ENCODE data around the gene VCPKMT.
A peak's percentile ranks its signal among the peaks of the same experiment; 100 is the strongest.

Gene VCPKMT

DNA sequence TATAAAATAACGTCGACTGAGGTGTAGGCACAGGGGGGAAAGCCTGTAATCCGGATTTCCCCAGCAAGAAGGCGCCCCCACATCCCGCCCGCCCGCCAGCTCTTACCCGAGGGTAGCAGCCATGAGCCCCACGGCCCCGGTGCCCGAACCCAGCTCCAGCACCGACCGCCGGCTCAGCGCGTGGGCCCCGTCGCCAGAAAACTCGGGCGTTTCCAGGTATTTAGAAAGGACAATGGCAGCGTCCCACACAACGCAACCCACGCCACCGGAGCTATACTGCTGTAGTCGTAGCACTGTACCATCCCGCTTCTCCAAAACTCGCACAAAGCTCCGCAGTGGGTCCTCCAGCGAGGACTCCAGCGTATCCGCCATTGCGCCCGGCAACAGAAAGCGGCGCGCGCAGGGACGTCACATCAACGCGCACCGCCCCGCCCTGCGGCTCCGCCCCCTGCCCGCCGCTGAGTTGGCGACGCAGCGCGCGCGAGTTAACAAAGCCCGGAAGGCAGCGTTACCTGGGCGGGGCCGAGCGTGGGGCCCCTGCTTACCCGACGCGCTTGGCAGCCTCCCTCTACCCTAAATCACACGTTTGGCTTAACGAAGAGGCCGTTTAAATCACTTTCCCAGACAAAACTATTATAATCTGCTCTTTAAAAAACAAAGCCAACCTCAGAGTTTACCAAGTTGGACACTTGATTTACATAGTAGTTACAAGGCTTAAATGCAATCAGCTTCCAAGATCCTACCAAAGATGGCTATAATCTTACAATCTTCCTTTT is at the start of gene VCPKMT:
Gene VCPKMT, minus strand, starts transcription at position 392 of the 776 bp plus-strand sequence. Its CDS starts 20 bp downstream, at position 372.
- TF ChIP-seq, protein P1, sequence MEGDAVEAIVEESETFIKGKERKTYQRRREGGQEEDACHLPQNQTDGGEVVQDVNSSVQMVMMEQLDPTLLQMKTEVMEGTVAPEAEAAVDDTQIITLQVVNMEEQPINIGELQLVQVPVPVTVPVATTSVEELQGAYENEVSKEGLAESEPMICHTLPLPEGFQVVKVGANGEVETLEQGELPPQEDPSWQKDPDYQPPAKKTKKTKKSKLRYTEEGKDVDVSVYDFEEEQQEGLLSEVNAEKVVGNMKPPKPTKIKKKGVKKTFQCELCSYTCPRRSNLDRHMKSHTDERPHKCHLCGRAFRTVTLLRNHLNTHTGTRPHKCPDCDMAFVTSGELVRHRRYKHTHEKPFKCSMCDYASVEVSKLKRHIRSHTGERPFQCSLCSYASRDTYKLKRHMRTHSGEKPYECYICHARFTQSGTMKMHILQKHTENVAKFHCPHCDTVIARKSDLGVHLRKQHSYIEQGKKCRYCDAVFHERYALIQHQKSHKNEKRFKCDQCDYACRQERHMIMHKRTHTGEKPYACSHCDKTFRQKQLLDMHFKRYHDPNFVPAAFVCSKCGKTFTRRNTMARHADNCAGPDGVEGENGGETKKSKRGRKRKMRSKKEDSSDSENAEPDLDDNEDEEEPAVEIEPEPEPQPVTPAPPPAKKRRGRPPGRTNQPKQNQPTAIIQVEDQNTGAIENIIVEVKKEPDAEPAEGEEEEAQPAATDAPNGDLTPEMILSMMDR (IDR thresholded peaks at IDR 0.05; ENCODE audit: low read depth, low read length, missing control alignments) = no peak
- in situ Hi-C loops (cut with HindIII; ENCODE audit: low sequenced_read_pairs) = no loop called here
- peak; percentile 69 for DNase-seq (ENCODE audit: low read depth)
- peak within 1 kb of the TSS; percentile 80 for H3K4me3 ChIP-seq (ENCODE audit: low read depth, low read length)

DNA sequence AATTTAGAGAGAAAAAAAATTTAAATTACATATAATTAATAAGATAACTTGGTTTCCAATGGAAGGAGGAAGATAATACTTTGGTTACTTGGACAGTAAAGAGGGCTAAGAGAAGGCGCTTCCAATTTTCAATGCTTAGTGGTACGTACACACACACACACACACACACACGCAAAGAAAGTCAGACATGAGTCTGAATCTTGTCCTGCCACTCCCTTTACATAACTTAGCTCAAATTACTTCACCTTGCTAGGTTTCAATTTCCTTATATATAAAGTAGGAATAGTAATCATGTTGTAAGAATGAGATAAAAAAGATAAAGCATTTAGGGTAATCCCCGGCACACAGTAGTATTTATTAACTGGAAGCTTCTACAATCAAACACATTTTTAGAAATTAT is 39.7 kb upstream of the VCPKMT start:
- in situ Hi-C loops (cut with HindIII; ENCODE audit: low sequenced_read_pairs) = no loop called here
- DNase-seq (ENCODE audit: low read depth) = no peak
- H3K4me3 ChIP-seq (ENCODE audit: low read depth, low read length) = no peak overlapping the region
- TF ChIP-seq, protein P1 (IDR thresholded peaks at IDR 0.05; ENCODE audit: low read depth, low read length, missing control alignments) = no peak

DNA sequence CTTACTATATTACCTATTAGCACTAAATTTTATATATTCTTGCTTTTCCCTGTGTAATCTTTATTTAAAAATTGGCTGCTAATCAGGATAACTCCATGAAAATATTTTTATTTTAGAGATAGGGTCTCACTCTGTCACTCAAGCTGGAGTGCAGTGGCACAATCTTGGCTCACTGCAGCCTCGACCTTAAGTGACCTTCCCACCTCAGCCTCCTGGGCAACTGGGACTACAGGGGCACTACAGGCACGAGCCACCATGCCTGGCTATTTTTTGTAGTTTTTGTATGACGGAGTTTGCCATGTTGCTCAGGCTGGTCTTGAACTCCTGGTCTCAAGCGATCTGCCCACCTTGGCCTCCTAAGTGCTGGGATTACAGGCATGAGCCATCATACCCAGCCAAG is 32.4 kb upstream of the VCPKMT start:
- H3K4me3 ChIP-seq (ENCODE audit: low read depth, low read length) = no peak overlapping the region
- in situ Hi-C loops (cut with HindIII; ENCODE audit: low sequenced_read_pairs) = no loop called here
- TF ChIP-seq, protein P1 (IDR thresholded peaks at IDR 0.05; ENCODE audit: low read depth, low read length, missing control alignments) = no peak
- no peak for DNase-seq (ENCODE audit: low read depth)

DNA sequence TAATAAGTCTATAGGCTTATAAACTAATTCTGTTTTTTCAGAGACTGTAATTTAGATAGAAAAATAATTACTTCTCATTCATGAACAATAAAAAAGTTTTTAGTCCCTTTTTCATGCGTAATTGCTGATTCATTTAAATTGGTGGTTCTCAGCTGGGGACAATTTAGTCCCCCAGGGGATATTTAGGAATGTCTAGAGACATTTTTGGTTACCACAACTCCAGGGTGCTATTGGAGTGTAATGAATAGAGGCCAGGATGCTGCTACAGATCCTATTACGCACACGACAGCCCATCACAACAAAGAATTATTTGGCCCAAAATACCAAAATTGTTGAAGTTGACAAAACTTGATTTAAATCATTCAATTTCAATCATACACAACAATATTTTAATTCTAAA is 22.8 kb upstream of the VCPKMT start:
- peak; percentile 63 for DNase-seq (ENCODE audit: low read depth)
- H3K4me3 ChIP-seq (ENCODE audit: low read depth, low read length) = no peak overlapping the region
- in situ Hi-C loops (cut with HindIII; ENCODE audit: low sequenced_read_pairs) = no loop called here
- TF ChIP-seq, protein P1 (IDR thresholded peaks at IDR 0.05; ENCODE audit: low read depth, low read length, missing control alignments) = no peak

DNA sequence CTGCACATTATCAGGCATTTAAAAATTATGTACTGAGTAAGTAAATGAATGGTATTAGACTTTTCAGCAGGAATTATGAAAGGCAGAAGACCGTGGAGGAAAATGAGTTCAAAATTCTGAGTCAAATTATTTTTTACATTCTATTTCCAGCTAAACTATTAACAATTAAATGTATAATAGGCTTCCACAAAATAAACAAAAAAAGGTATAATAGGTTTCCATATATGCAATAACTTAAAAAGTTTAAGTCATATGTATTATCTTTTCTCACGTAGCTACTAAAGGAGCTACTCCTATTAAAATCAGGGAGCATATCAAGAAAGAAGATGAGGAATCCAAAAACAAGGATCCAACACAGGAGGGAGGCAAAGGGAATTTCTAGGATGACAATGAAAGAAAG is 11.4 kb upstream of the VCPKMT start:
- no peak for DNase-seq (ENCODE audit: low read depth)
- H3K4me3 ChIP-seq (ENCODE audit: low read depth, low read length) = no peak overlapping the region
- TF ChIP-seq, protein P1 (IDR thresholded peaks at IDR 0.05; ENCODE audit: low read depth, low read length, missing control alignments) = no peak
- in situ Hi-C loops (cut with HindIII; ENCODE audit: low sequenced_read_pairs) = loop anchor here (10.0 kb wide), 1 partner anchor 263 kb away; no protein-coding TSS in a partner anchor

DNA sequence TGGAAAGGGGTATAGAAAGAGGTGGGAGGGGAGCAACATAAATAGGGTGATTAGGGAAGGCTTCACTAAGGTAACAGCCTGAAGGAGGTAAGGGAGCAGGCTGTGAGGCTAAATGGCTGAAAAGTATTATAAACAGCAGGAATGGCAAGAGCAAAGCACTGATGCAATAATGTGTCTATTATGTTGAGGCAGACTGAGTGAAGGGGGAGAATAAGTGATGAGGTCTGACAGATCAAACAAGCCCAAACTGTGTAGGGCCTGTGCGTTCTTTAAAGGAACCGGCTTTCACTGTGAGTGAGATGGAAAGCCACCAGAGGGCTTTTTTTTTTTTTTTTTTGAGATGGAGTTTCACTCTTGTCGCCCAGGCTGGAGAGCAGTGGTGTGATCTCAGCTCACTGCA is 6.7 kb upstream of the VCPKMT start:
- no peak overlapping the region for H3K4me3 ChIP-seq (ENCODE audit: low read depth, low read length)
- TF ChIP-seq, protein P1 (IDR thresholded peaks at IDR 0.05; ENCODE audit: low read depth, low read length, missing control alignments) = no peak
- in situ Hi-C loops (cut with HindIII; ENCODE audit: low sequenced_read_pairs) = loop anchor here (10.0 kb wide), 1 partner anchor 258 kb away; no protein-coding TSS in a partner anchor
- no peak for DNase-seq (ENCODE audit: low read depth)

All from astrocyte of the cerebellum (primary cell).